K562 (cell line): ENCODE results near the gene CCDC33. TPM values are rescaled to one million over a fixed set of nuclear protein-coding genes. Genes with fewer than 3 reads are reported as not detected.

Experiments used
- CHD2 ChIP-seq: IDR thresholded peaks from 2 replicates; pipeline ENCODE4 v1.6.1; 2011; ENCODE audit warnings: low read depth, low read length
- HDAC3 ChIP-seq: fragments of 450-650 bp; IDR thresholded peaks from 2 replicates; pipeline ENCODE4 v1.6.1; 2018; ENCODE audit warnings: borderline replicate concordance, mild to moderate bottlenecking, moderate library complexity; ENCODE audit not compliant: partially characterized antibody
- JUND ChIP-seq, 2 experiments: IDR thresholded peaks; 2 replicates in 1 of 2; 3 replicates in 1 of 2; pipeline ENCODE4 v1.6.1; 2011; ENCODE audit warnings: borderline replicate concordance in 2 of 2, low read depth in 2 of 2, low read length in 2 of 2, improper control_type of control experiment in 1 of 2, missing biosample characterization in 1 of 2, missing genetic modification characterization in 1 of 2, missing genetic modification reagents in 1 of 2
- KDM5B ChIP-seq: fragments of 200-600 bp; sonication (generic); IDR thresholded peaks from 2 replicates; pipeline ENCODE4 v1.6.1; 2012; ENCODE audit warnings: low read depth, mild to moderate bottlenecking, moderate library complexity, low read length, control low read depth, inconsistent platforms; ENCODE audit not compliant: insufficient replicate concordance
- MAFG ChIP-seq: fragments of 450-650 bp; conservative IDR thresholded peaks from 2 replicates; pipeline ENCODE4 v1.6.1; 2016; ENCODE audit warnings: missing genetic modification characterization, missing compliant biosample characterization
- NR4A1 ChIP-seq, 2 experiments: fragments of 250-450 bp in 1 of 2; fragments of 450-650 bp in 1 of 2; sonication (Bioruptor Pico) in 1 of 2; IDR thresholded peaks; 2 replicates each; pipeline versions ENCODE4 v1.4.0 to v1.6.1; 2016 to 2020; ENCODE audit warnings: mild to moderate bottlenecking in 2 of 2, missing compliant biosample characterization in 1 of 2, missing genetic modification characterization in 1 of 2, moderate library complexity in 1 of 2
- PBX2 ChIP-seq, 2 experiments: IDR thresholded peaks in 1 of 2; conservative IDR thresholded peaks in 1 of 2; 2 replicates each; pipeline ENCODE4 v1.6.1; 2016; ENCODE audit warnings: low read depth in 2 of 2, mild to moderate bottlenecking in 1 of 2, missing compliant biosample characterization in 1 of 2, missing genetic modification characterization in 1 of 2, moderate library complexity in 1 of 2
- POLR2G ChIP-seq: fragments of 200-400 bp; formaldehyde crosslinking; IDR thresholded peaks from 2 replicates; pipeline ENCODE4 v1.6.1; 2017; ENCODE audit warnings: low read depth, mild to moderate bottlenecking, antibody characterized with exemption, low read length, moderate library complexity
- RCOR1 ChIP-seq, 2 experiments: IDR thresholded peaks; 2 replicates each; pipeline ENCODE4 v1.6.1; 2012; ENCODE audit warnings: low read depth in 2 of 2, low read length in 2 of 2, borderline replicate concordance in 1 of 2, improper control_type of control experiment in 1 of 2
- SMAD4 ChIP-seq: fragments of 250-450 bp; sonication (Bioruptor Pico); conservative IDR thresholded peaks from 2 replicates; pipeline ENCODE4 v1.8.0; 2021; ENCODE audit warnings: inconsistent platforms, mild to moderate bottlenecking, moderate library complexity
- SNRNP70 ChIP-seq: fragments of 200-400 bp; formaldehyde crosslinking; optimal IDR thresholded peaks from 2 replicates; pipeline ENCODE3; 2017; ENCODE audit warnings: low read depth, low read length
- TAF9B ChIP-seq: fragments of 450-650 bp; IDR thresholded peaks from 2 replicates; pipeline ENCODE4 v1.6.1; 2018; ENCODE audit warnings: mild to moderate bottlenecking; ENCODE audit not compliant: partially characterized antibody
- TCF3 ChIP-seq: sonication (generic); formaldehyde crosslinking; IDR thresholded peaks from 2 replicates; pipeline ENCODE4 v1.4.0; 2020; ENCODE audit warnings: mild to moderate bottlenecking, missing genetic modification reagents
- USF1 ChIP-seq: sonication (generic); formaldehyde crosslinking; IDR thresholded peaks from 2 replicates; pipeline ENCODE4 v1.9.0; 2022; ENCODE audit warnings: mild to moderate bottlenecking, missing genetic modification reagents
- ZBTB33 ChIP-seq: sonication (generic); formaldehyde crosslinking; IDR thresholded peaks from 2 replicates; pipeline ENCODE4 v1.8.1; 2023; ENCODE audit warnings: mild to moderate bottlenecking, missing genetic modification reagents
- ZBTB7A ChIP-seq: IDR thresholded peaks from 2 replicates; pipeline ENCODE4 v1.6.1; 2011; ENCODE audit warnings: low read depth, mild to moderate bottlenecking, low read length, moderate library complexity, borderline replicate concordance; ENCODE audit not compliant: control insufficient read depth
- ZNF253 ChIP-seq: fragments of 250-450 bp; sonication (Bioruptor Pico); conservative IDR thresholded peaks from 2 replicates; pipeline ENCODE4 v1.6.1; 2021; ENCODE audit warnings: mild to moderate bottlenecking
- ZNF395 ChIP-seq: fragments of 200-800 bp; sonication (Bioruptor generic); IDR thresholded peaks from 2 replicates; pipeline ENCODE4 v1.6.1; 2017; ENCODE audit warnings: missing genetic modification characterization, missing compliant biosample characterization
- polyA plus RNA-seq, 8 experiments: library from polyadenylated mRNA; depleted of rRNA in 4 of 8; stranded (reverse) in 5 of 8; unstranded in 3 of 8; fragments of >200 nt; fragmentation: Nextera tagmentation in 2 of 8; fragmentation: Illumina TruSeq in 1 of 8; extraction: Ambion mirVana in 2 of 8; extraction: Trizol in 1 of 8; gene quantifications; 2 replicates each; pipeline versions ENCODE4 v1.2.1 to v1.2.3, GENCODE V29; 2011 to 2014; ENCODE audit warnings: inconsistent platforms in 1 of 8, missing spikeins in 1 of 8
- total RNA-seq, 7 experiments: library from RNA; depleted of rRNA in 6 of 7; stranded (reverse); fragments of >200 nt in 6 of 7; fragmentation: Illumina TruSeq in 2 of 7; extraction: Trizol in 2 of 7; gene quantifications; 2 replicates each; pipeline versions ENCODE4 v1.2.1 to v1.2.3, GENCODE V29; 2011 to 2021; ENCODE audit warnings: low replicate concordance in 1 of 7

The CCDC33 gene
- total and polyA plus RNA-seq, 9 of the 15 experiments (the other 6 are each of a cell fraction or from before 2014, with no cell fraction given), result 0.08 to 1.1 (median 0.15) TPM; not detected in 4

- TF ChIP-seq ZNF395 (CRISPR knock-in tag) (peak; percentile 44; the same call in 1 of the 2 replicates), ZBTB33 (CRISPR knock-in tag) (no peak), TAF9B (no peak), MAFG (no peak), HDAC3 (no peak), SMAD4 (0 out of 2 replicates have a peak, but pooled peaks have one; percentile 25), RCOR1 (IDR thresholded peaks at IDR 0.05; ENCODE audit: borderline replicate concordance in 1 of 2, low read depth in 2 of 2, low read length in 2 of 2) (0 out of 4 replicates have a peak, but pooled peaks of 1 of the 2 experiments have one; percentile 28), CHD2 (no peak), JUND (IDR thresholded peaks at IDR 0.05; ENCODE audit: borderline replicate concordance, low read depth, low read length) (peak; percentile 57; the same call in 1 of the 2 replicates), JUND (tag; IDR thresholded peaks at IDR 0.05; ENCODE audit: borderline replicate concordance, low read depth, low read length) (peak; percentile 58; the same call in 2 of the 3 replicates), USF1 (no peak), KDM5B (no peak), SNRNP70 (no peak), PBX2 (CRISPR knock-in tag; IDR thresholded peaks at IDR 0.05; ENCODE audit: low read depth) (no peak), PBX2 (tag; conservative IDR thresholded peaks at IDR 0.05; ENCODE audit: low read depth) (peak; percentile 25; the same call in 1 of the 2 replicates), TCF3 (CRISPR knock-in tag) (0 out of 2 replicates have a peak, but pooled peaks have one; percentile 29), ZNF253 (CRISPR knock-in tag) (no peak), NR4A1 (CRISPR knock-in tag; IDR thresholded peaks at IDR 0.05) (no peak), NR4A1 (tag; IDR thresholded peaks at IDR 0.05) (no peak), POLR2G (0 out of 2 replicates have a peak, but pooled peaks have one; percentile 19), ZBTB7A (no peak)
Measured at GRCh38 chr15:74369084-74369745, 133.1 kb downstream of the CCDC33 start (continued).
